Measurements from ENCODE around the gene NCS1.

The NCS1 gene

DNA sequence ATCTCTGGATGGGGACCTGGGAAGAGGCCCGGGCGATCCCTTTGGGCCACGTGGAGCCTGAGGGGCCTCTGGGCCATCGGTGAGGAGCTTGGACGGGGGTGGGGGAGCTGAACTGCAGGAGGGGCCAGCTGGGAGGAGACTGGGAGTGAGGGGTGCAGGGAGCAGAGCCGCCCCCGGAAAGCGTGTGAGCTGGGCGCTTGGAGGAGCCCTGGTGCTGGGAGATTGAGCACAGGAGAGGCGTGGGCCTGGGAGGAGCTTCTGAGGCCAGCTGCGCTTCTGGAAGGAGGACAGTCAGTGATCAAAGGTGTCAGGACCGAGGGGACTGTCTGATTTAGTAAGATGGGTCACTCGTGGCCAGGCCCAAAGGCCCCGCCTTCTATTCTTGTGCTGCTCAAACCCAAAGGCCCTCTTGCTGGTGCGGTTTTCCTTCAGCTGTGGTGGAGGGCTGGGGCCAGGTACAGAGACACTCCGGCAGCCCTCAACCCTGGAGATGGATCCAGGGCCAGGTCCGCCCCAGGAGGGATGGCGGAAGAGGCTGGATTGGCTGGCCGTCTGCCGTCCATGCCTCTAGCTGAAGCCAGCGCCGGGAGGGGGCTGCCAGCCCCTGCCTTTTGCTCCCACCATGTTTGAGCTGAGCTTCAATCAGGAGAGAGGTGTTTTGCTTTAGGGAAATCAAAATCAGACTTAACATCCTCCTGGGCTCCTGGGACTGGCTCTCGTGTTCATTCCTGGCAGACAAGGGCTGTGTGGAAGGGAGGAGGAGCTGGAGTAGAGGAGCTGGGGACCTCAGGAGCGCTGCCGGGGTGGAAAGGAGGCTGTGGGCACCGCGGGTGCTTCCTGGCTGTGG is 21.6 kb downstream of the NCS1 start:
- DNase-seq (ENCODE audit: low read depth in 2 of 2) = no peak

DNA sequence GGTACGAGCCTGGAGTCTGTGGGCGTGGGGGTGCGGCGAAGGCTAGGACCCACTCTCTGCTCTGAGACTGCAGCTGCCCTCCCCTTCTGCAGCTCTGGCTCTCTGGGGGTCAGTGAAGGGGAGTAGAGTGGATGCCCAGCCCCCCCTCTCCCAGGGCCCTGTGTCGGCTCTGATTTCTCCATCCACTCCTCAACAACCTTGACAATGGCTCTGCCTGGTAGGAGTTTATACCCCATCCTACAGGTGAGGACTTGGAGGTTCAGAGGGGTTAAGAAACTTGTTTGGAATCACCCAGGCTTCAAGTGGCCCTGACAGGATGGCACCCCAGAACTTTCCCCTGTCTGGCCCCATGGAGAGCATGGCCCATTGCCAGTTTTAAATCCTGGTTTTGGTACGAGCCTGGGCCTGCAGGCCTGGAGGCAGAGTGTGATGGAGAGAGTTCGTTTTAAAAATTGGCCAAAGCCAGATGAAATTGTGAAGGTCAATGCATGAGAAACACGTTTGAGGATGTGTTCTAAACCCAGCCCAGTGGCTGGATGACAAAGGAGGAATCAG is 22.3 kb downstream of the NCS1 start:
- DNase-seq (ENCODE audit: low read depth in 2 of 2) = no peak

DNA sequence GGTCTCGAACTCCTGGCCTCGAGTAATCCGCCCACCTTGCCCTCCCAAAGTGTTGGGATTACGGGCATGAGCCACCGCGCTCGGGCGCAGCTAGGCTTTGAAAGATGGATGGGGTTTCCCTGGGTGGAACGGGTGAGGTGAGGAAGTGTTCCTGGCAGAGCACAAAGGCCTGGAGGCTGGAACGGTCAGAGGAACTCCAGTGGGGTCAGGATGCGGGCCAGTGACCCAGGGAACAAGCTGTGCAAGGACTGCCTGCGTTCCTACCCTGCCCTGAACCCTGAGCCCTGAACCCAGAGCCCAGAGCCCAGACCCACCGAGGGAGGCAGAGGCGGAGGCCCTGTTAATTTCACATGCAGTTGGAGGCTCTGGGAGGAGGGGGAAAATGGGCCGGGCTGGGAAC is 23.4 kb downstream of the NCS1 start:
- DNase-seq (ENCODE audit: low read depth in 2 of 2) = no peak

DNA sequence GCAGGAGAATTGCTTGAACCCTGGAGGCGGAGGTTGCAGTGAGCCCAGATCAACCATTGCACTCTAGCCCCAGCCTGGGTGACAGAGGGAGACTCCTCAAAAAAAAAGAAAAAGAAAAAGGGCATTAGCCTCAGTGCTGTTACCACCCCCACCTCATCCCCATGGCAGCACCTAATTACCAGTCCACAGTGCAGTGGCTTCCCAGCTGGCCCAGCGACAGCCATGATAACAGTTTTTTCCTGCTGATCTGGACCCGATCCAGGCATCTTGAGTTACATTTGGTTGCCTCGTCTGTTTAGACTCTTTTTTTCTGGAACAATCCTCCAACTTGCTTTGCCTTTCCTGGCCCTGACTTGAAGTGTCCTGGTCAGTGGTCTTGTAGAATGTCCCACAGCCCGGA is 24.4 kb downstream of the NCS1 start:
- no peak for DNase-seq (ENCODE audit: low read depth in 2 of 2)

DNA sequence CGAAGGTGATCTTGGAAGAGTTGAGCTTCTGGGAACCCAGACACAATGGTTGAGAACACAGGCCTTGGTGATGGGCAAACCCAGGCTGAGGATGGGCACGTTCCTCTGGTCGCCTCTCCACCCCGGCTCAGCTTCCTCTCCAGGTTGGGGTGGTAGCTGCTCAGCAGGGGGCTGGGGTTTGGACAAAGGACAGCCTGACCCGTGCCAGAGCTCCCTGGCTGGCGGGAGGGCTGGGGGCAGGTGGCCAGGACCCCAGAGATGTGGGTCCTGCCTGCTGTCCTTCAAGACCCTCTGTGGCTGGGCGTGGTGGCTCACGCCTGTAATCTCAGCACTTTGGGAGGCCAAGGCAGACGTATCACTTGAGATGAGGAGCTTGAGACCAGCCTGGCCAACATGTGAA is 25.2 kb downstream of the NCS1 start:
- no peak for DNase-seq (ENCODE audit: low read depth in 2 of 2)

DNA sequence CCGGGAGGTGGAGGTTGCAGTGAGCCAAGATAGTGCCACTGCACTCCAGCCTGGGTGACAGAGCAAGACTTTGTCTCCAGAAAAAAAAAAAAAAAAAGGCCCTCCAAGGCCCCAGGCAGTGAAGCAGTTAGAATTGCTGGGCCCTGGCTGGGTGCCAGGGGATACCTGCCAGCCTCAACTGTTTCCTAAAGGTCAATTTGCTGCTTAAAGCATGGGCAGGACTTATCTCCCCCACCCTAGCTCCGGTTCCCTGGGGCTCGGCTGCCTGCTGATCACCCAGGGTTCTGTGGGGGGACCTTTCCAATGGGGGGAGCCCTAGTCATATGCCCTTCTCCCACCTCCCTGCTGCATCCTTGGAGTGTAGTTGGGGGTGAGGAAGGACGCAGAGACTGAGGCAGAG is 25.7 kb downstream of the NCS1 start:
- DNase-seq (ENCODE audit: low read depth in 2 of 2) = no peak

DNA sequence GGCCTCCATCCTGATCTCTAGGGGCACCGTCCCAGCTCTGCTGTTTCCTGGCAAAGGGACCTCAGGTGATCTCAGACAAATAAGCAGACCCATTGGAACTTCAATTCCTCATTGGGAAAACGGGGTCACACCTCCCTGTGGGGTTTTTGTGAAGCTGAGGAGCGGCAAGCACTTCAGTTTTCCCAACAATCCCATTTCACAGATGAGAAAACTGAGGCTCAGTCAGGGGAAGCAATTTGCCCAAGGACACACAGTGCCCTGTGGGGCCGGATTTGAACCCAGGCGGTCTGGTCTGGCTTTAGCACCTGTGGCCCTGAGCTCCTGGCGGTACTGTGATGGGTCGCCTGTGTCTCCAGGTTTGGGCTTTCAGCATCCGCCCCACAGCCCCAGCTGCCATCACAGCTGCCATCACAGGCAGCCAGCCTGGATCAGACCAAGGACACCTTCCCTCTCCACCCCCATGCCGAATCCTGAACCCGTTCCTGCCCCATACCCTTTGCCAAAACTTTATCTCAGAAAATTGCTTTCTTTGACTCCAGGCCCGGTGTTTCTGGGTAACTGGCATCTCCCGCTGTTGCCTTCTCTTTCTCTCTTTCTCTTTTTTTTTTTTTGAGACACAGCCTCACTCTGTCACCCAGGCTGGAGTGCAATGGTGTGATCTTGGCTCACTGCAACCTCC is 26.4 kb downstream of the NCS1 start:
- no peak for DNase-seq (ENCODE audit: low read depth in 2 of 2)

DNA sequence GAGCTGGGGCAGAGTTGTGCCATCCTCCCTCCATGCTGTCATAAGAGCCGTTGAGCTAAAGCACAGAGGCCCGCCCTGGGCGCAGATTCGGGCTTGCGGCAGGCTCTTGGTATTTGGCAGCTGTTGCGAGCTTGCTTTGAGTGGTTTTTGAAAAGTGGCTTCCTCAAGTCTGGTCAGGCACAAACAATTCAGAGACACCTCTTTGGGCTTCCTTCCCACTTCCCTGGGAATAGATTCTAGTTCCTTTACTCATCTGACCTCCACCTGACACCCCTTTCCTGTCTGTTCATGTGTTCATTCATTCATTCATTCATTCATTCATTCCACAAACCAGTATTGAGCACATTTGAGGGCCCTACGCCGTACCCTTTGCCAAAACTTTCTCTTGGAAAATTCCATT is 27.4 kb downstream of the NCS1 start:
- no peak for DNase-seq (ENCODE audit: low read depth in 2 of 2)

DNA sequence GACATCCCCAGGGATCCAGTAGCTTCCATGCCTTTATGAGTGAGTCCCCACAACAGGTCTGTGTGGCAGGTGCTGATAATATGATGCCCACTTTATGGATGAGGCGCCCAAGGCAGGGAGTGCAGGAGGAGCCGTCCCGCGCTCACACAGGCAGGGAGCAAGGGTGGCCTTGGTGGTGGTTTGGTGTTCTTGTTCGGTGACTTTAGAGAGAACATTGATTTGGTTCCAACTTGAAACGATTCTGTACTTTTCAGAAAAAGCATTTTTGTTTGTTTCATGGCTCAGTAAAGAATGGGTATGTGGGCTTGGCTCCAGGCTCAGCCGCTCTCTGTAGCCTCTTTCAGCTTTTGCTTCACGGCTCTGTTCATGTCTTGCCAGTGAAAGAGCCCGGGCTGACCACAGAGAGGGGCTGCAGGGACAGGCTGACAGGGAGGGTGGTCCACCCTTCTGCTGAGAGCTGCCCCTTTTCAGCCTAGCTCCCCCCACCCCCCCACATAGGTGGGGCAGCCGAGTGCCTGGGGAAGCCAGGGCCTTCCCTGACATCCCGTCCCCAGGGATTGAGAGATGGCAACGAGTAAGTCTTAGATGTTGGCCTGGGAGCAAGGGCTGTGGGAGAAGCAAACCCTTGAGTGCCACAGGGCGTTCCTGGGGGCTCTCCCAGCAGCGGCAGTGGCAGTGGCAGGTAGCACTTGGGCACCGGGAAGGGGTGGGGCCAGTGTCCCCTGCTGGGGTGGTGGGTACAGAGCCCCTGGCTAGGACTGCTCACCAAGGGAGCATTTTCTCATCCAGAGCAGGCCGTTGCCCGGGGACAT is 28.0 kb downstream of the NCS1 start:
- no peak for DNase-seq (ENCODE audit: low read depth in 2 of 2)

DNA sequence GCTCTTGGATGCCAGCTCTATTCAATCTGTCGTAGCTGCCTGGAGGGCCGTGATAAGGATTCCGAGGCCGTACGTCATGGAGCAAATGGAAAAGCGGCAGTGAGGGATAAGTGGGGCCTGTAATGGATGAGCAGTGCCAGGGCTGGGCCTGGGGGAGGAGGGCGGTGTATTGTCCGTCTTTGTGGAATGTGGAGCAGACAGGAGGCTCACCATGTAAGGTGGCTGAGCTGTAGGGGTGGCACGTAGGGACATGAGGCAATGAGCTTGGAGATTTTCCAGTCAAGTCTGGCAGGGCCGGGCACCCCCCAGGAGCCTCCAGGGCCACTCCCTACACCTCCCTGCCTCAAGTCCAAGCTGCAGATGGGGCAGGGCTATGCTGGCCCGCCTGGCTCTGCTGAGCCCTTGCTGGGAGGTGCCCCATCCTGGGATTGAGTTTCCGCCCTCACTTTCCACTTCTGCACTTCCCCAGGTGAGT is 29.2 kb downstream of the NCS1 start:
- no peak for DNase-seq (ENCODE audit: low read depth in 2 of 2)

DNA sequence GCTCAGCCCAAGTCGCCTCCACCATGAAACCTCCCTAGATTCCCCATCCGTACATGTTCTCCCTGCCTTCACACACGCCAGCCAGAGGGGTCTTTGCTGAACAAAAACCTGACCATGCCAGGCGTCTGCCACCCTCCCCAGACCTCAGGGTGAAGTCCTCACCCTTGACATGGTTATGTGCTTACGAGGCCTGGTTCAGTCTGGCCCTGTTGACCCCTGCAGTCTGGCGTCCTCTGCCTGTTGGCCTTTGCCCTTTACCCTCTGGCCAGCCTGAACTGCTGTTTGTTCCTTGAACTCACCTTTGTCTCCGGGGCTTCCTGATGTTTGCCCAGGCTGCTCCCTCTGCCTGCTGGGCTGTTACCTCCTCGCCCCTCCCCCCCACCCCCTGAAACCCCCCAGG is 29.8 kb downstream of the NCS1 start:
- DNase-seq (ENCODE audit: low read depth in 2 of 2) = no peak

DNA sequence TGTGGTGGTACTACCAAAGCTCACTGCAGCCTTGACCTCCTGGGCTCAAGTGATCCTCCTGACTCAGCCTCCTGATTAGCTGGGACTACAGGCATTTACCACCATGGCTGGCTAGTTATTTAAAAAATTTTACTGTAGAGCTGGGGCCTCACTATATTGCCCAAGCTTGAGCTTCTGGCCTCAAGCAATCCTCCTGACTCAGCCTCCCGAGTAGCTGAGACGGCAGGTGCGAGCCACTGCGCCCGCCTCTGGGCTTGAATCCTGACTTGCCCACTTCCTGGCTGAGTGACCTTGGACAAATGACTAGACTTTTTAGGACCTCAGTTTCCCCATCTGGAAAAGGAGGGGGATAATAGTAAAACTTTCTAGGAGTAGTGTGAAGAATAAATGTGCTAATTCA is 32.1 kb downstream of the NCS1 start:
- no peak for DNase-seq (ENCODE audit: low read depth in 2 of 2)

DNA sequence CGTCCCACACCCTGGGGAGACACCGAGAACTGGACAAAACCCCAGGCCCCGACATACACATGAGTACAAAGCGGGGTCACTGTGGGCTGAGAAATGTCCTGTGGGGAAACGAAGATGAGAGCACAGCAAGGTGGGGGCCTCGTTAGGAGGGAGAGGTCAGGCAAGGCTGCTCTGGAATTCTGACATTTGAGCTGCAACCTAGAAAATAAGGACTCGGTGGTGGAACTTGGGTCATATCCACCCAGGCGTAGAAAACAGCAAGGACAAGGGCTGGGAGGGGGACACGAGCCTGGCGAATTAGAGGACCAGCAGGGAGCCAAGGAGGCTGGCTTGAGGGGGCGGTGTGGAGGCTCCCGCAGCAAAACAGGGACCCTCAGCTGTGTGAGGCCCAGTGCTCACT is 32.8 kb downstream of the NCS1 start:
- no peak for DNase-seq (ENCODE audit: low read depth in 2 of 2)

DNA sequence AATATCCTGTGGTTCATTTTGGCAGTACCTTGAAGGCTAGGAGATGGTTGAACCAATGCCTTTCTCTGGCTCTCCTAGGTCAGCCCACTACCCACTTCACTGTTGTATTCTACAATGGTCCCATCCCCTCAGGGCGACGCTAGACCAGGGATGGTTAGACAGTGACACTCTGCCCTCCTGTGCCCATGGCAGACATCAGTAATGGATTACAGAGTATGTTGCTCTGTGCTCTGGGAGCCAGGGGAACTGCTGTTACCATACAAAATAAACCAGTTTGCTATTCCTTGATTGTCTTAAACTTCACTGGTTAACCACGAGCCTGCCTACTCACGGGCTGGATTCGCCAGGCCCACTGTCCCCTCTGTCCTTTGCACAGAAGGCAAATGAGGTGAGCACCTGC is 33.7 kb downstream of the NCS1 start:
- no peak for DNase-seq (ENCODE audit: low read depth in 2 of 2)

DNA sequence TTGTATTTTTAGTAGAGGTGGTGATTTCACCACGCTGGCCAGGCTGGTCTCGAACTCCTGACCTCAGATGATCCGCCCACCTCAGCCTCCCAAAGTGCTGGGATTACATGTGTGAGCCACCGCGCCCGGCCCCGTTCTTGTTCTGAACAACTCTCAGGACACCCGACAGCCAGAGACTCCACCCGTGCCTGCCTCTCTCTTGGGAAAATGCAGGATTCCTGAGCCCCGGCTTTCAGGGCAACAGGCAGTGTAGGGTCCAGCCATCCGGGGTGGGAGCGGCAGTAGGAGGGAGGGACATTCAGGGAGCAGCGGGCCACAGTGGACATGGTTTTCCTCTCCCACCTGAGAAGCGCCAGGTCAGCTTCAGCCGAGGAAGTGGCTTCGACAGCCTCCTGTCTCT is 34.4 kb downstream of the NCS1 start:
- DNase-seq (ENCODE audit: low read depth in 2 of 2) = no peak

DNA sequence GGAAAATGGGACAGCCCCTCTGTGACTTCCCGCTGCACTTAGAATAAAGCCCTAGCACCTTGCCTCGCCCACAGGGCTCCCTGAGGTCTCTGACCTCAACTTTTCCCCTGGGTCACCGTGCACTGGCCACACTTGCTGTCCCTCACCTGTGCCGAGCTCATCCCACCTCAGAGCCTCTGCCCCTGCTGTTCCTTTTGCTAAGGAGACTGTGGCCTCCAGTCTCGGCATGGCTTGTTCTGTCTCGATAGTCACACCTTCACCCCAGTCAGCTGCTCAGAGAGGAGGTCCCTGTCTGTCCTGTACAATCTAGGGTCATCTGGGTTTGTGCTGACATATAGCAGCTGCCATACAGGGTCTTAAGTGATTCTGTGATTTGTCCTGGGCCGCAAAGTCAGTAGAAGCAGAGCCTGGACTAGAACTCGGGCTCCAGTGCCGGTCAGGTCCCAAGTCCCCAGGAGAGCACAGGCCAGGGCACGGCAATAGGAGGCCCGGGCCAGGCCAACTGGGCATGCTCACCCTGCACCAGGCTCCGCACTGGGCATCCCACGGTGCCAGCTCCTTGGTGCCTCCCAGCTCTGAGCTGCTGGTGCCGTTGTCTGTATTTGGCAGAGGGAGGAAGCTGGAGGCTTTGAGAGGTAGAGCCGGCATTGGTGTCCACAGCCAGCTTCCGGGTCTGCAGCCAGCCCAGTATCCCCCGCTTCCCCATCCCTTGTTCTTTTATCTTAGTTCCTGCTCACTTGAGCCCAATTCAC is 35.2 kb downstream of the NCS1 start:
- DNase-seq (ENCODE audit: low read depth in 2 of 2) = no peak

DNA sequence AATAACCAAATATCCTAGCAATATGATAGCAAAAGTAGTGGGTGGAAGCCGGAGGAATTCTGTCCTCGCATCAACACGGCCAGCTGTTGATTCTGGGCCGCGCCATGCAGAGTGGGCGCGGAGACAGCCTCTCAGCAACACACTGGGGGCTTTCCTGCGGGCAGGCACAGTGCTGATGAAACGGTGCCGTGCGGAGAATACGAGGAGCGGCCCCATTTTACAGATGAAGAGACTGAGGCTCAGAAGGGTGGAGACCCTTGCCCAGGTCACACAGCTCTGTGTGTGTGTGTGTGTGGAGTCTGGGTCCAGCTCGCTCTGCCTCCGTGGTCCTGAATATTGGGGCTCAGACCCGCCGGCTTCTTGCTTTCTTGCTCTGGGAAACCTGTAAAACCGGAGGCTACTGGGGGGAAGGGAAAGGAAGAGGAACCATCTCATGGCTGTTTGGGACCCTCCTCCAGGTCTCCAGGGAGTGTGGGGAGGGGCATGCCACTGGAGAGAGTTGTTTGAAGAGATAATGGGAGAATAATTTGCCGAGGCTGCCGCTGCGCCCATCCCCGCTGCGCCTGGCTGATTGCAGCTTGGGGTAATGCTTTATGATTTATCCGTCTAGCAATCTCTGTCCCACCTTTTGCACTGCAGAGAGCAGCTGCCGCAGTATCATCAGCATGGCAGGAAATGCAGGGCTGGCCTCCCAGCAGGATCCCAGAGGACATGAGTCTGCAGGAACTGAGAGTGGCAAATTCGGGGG is 36.6 kb downstream of the NCS1 start:
- no peak for DNase-seq (ENCODE audit: low read depth in 2 of 2)

DNA sequence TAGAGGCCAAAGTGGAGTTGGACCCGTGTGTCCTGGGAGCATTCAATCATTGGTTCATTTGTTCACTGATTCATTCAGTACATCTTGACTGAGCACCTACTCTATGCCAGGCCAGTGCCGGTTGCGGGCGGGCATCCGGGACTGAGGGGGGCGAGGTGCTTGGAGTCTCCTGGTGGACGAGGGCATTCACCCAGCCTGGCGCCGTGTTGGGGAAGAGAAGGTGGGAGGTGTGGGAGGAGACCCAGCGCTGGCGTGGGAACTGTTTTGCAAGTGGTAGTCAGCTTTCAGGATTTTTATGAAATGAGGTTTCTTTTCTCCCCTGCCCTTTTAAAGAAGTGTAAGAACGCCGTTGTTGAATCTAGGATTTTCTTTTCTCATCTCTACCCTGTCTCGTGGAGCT is 37.2 kb downstream of the NCS1 start:
- DNase-seq (ENCODE audit: low read depth in 2 of 2) = no peak

DNA sequence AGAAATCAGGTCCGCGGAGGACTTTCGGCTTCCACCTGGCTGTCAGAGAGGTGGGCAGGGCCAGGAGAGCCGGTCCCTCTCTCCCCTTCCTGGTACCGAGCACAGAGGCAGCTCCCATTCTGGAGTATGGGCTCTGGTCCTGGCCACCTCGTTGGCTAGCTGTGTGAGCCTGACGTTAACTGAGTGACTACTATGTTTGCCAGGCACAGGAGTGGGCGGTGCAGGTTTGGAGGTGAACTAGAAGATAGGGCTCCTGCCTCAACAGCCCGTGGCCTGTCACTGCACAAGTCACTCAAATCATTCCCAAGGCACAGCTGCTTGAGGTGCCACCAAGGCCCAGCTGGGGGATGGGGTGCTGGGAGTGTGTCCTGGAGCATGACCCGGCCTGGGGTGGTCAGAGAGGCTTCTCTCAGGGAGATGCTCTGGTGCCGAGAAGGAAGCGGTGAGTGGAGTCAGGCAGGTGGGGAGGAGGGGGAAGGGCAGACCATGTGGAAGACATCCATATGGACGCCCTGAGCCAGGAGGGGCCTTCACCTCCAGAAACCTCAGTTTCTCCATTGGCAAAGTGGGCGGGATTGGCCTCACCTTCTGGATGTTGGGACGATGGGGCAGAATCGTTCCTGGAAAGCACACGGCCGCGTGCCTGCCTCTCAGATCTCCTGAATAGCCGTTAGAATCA is 39.5 kb downstream of the NCS1 start:
- no peak for DNase-seq (ENCODE audit: low read depth in 2 of 2)
